Astrocyte (in vitro differentiated cells and primary cell): ENCODE results near the gene WSCD1.

Source experiments
- CTCF ChIP-seq: IDR thresholded peaks from 2 replicates; pipeline ENCODE4 v1.5.1; 2011; ENCODE audit warnings: low read depth, mild to moderate bottlenecking, inconsistent platforms, low read length, moderate library complexity; ENCODE audit not compliant: insufficient read depth
- EZH2 ChIP-seq: IDR thresholded peaks from 2 replicates; pipeline ENCODE4 v1.6.1; 2012; ENCODE audit warnings: mild to moderate bottlenecking, low read length, inconsistent platforms; ENCODE audit not compliant: insufficient read depth

- no peak for TF ChIP-seq CTCF
- no peak for TF ChIP-seq EZH2
These were observed 68.7 kb downstream of the WSCD1 start for GRCh38 chr17:6138761-6139446.
